ENCODE data around the gene TXNDC17.
A peak's percentile ranks its signal among the peaks of the same experiment; 100 is the strongest.
"Not testable (repeated sequence)": the region's sequence is repeated elsewhere in the genome, so short reads cannot be mapped to it uniquely, and the experiment has no call there.

Gene TXNDC17

DNA sequence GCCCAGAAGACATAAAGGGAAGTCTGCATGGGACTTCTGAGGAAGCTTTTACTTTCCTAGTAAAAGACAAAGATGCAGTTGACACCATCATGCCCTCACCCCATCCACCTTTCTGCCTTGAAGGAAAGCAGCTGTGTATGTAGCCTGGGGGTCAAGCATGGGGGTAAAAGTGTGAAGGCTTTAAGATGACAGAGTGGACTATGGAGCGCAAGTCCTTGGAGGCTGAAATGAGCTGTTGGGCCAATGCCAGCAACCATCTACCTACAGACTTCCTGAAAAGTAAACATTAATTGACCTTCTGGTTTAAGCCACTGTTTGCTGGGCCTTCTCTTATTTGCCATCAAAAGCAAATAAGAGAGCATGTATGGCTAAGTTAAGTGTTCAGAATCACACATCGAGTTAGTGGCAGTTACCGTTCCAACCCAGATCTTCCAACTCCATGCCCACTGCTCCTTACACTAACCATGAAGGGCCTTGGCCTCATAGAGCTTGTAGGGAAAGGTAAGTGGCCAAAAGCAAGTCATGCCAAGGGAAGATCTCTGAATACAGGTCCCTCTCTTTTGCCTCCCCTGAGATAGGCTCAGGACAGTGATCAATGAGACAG is 42.3 kb downstream of the TXNDC17 start:
- DNase-seq (ENCODE audit: low read depth, low spot score) = no peak

DNA sequence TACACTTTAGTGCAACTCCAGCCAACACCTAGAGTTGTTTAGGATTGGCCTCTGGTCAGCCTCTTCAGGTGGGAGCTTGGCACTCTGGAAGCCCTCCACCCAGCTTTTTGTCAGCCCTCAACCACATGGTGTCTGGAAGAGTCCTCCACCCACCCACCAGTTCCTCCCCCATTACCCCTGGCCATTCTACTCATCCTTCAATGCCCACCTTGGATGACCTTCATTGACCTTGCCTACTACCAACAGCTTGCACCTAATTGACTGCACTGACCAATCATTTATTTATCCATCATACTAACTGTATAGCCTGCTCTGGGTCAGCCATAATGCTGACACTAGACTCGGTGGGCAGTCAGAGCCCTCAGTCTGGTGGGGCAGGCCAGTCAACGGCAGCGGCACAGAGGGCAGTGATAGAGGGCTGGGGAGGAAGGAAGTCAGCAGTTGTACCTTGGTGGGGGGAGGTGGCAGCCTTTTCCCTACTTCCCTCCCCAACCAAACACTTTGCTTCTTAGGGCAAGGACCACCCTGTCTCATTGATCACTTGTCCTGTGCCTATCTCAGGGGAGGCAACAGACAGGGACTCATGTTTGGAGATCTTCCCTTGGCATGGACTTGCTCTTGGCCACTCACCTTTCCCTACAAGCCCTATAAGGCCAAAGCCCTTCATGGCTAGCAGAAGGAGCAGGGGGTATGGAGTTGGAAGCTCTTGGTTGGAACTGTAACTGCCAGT is 43.0 kb downstream of the TXNDC17 start:
- no peak for DNase-seq (ENCODE audit: low read depth, low spot score)

DNA sequence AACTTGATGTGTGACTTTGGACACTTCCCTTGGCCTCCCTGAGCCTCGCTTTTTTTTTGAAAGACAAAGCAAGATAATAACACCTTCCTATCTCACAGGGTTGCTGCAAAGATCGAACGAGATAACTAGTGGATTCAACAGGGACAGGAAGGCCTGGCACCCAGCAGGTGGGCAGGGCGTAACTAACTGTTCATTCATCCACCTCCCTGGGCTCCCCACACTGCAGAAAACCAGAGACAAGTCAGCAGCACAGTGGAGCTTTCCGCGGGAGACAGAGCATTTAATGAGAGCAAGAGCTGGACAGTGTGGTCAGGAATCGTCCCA is 43.6 kb downstream of the TXNDC17 start:
- DNase-seq (ENCODE audit: low read depth, low spot score) = peak; percentile 26

DNA sequence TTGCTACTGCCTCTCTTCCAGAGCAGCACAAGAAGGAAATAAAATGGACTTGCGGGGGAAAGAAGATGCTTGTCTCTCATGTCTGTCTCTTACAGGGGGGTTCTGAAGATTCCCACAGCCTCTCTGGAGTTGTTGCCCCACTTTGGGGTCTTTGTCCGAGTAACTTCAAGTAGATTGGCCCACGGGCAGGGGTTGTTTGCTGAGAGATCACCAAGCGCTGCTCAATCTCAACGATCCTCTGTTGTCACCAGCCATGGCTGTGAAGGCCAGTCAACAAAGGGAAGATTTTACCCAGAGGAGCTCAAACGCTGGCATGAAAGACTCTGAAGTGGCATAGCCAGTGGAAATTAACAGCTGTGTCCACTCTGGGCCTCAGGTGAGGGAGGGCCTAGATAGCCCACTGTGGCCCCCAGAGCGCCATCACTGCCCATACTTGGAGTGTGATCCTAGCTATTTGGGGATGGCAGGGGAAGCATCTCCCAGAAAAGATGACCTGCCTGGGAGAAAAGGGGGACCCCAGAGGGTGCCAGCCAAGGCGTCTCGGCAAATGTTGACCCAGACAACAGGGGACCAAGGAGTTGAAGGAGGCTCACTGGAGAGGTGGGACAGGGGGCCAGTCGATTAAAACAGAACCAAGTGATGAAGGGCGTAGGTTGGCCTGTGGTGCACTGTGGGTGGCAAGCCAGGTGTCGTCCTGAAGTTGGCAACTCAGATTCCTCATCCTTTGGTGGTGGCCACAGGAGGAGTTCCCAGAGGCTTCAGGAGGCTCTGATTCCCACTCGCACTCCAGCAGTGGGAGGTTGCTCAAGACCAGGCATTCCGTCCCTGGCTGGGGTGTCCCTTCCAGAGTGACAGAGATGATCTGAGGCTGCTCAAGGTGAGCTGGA is 44.3 kb downstream of the TXNDC17 start:
- no peak for DNase-seq (ENCODE audit: low read depth, low spot score)

DNA sequence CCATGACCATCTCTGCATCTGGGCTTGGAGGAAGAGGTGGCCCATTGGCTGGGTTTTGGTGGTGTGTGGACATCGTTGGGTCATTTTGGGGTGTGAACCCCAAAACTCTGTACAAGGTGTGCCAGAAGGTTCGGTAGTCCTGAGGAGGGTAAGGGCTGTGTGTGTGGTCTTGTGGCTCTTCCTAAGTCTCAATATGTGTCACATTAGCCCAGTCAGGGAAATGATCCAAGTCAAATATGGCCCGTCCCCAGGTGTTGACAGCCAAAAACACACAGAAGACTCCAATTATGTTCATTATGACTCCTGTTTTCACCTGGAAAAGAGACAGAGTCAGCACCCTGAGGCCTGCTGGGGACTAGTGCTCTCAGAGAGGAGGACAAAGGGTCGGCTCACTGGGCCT is 45.2 kb downstream of the TXNDC17 start:
- no peak for DNase-seq (ENCODE audit: low read depth, low spot score)

DNA sequence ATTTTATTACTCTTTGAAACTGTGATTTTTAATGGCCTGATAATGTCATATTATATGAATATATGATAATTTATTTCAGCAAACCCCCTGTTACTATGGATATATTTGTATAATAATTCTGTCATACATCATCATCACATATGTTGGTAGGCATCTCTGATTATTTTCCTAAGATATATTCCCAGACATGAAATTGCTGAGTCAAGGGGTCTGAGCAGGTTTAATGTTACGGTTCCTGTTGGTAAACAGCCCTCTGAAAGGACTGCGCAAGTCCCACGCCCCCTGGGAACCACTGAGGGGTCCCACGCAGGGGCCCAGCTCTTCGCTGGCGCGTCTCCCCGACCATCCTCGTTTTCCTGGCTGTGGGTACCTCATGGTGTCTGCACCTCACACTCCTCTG is 48.1 kb downstream of the TXNDC17 start:
- DNase-seq (ENCODE audit: low read depth, low spot score) = no peak

DNA sequence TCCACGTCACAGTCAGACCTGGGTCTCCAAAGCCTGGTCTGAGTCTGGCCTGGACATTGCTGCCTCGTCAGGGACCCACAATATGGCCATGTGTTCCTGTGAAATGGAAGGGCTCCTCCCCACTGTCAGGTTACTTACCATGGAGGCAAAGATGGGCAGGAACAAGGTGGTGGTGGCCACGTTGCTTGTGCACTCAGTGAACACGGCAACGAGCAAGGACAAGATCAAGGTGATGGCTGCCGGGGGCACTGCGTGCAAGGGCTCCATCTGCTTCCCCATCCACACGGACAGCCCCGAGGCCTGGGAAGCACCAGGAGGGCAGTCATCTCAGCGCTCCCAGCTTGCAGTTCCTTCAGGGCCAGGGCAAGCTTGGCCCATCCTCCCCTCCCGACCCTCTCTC is 49.8 kb downstream of the TXNDC17 start:
- no peak for DNase-seq (ENCODE audit: low read depth, low spot score)

DNA sequence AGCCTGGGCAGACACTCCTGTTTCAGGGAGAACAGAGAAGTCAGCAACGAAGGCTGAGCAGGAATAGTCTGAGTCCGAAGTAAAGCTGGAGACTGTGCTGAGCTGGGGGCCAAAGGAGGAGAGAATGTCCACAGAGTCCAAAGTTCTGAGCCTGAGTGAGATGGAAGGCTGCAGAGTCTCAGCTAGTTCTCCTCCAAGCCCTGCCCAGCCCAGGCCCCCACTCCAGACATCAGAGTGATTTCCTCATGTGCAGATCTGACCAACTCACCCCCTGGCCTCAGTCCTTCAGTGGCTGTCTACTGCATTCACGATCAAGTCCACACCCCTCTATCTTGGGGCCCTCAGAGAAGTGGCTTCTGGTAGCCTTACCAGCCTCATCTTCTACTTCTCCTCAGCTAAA is 50.7 kb downstream of the TXNDC17 start:
- DNase-seq (ENCODE audit: low read depth, low spot score) = no peak

DNA sequence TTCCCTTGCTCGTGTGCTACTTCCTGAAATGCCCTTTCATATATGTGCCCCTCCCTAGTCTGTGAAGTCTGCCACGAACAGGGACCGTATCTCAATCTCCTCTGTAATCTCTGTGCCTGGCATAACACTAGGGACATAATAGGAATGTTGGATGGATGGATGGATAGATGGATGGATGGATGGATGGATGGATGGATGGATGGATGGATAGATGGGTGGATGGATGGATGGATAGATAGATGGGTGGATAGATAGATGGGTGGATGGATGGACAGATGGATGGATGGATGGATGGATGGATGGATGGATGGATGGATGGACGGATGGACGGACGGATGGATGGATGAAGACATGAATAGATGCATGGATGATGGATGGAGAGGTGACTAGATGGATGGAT is 51.1 kb downstream of the TXNDC17 start:
- DNase-seq (ENCODE audit: low read depth, low spot score) = not testable (repeated sequence)
